Ishikawa (cell line): ENCODE measurements around the gene ATXN7.

Experiments used
- EGR1 ChIP-seq: IDR thresholded peaks from 2 replicates; pipeline ENCODE4 v1.6.1; 2012
- EP300 ChIP-seq: IDR thresholded peaks from 2 replicates; pipeline ENCODE4 v1.6.1; 2012; ENCODE audit warnings: borderline replicate concordance
- RAD21 ChIP-seq: IDR thresholded peaks from 2 replicates; pipeline ENCODE4 v1.6.1; 2012; ENCODE audit warnings: low read depth
- TEAD4 ChIP-seq: IDR thresholded peaks from 2 replicates; pipeline ENCODE4 v1.6.1; 2012
- ZBTB7A ChIP-seq: IDR thresholded peaks from 2 replicates; pipeline ENCODE4 v1.6.1; 2012; ENCODE audit warnings: low read depth
- TF ChIP-seq, protein P1 (sequence below): IDR thresholded peaks from 2 replicates; pipeline ENCODE4 v1.6.1; 2012; ENCODE audit warnings: low read depth, mild to moderate bottlenecking

The ATXN7 gene

DNA sequence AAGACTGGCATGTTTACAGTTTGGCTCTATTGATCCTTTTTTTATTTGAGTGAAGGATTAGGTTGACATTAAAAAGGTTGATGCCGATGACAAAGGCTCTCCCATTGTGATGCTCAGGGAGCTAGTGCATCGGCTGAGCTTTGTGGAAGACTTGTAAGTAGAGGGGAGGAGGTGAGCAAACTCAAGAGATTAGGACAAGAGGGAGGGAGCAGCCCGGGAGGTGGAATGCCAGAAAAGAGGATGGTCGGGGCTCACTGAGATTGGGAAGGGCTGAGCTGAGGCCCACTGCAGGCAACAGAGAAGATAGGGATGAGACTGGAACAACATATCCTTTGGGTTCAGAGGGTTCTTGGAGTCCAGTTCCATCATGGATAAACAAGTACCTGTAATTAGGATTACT lies 186.2 kb downstream of the ATXN7 start:
- TF ChIP-seq EGR1 (no peak), RAD21 (no peak), ZBTB7A (no peak), EP300 (no peak), TEAD4 (no peak)
- TF ChIP-seq, protein P1, sequence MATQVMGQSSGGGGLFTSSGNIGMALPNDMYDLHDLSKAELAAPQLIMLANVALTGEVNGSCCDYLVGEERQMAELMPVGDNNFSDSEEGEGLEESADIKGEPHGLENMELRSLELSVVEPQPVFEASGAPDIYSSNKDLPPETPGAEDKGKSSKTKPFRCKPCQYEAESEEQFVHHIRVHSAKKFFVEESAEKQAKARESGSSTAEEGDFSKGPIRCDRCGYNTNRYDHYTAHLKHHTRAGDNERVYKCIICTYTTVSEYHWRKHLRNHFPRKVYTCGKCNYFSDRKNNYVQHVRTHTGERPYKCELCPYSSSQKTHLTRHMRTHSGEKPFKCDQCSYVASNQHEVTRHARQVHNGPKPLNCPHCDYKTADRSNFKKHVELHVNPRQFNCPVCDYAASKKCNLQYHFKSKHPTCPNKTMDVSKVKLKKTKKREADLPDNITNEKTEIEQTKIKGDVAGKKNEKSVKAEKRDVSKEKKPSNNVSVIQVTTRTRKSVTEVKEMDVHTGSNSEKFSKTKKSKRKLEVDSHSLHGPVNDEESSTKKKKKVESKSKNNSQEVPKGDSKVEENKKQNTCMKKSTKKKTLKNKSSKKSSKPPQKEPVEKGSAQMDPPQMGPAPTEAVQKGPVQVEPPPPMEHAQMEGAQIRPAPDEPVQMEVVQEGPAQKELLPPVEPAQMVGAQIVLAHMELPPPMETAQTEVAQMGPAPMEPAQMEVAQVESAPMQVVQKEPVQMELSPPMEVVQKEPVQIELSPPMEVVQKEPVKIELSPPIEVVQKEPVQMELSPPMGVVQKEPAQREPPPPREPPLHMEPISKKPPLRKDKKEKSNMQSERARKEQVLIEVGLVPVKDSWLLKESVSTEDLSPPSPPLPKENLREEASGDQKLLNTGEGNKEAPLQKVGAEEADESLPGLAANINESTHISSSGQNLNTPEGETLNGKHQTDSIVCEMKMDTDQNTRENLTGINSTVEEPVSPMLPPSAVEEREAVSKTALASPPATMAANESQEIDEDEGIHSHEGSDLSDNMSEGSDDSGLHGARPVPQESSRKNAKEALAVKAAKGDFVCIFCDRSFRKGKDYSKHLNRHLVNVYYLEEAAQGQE, result no peak
